ENCODE data around the gene P2RY6.

GRCh38 chr11:73273222-73273895, 1.2 kb downstream of the P2RY6 start:
- no peak for TF ChIP-seq CTCF (conservative IDR thresholded peaks at IDR 0.05; ENCODE audit: low read length)
- TF ChIP-seq EZH2phosphoT487 (IDR thresholded peaks at IDR 0.05; ENCODE audit: borderline replicate concordance), result no peak
